Transverse colon (tissue), 4 donors: Measurements from ENCODE around the gene TAC4.

Experiments
- CTCF ChIP-seq, 5 experiments: fragments of 200-600 bp in 3 of 5; fragments of 450-650 bp in 2 of 5; sonication (generic) in 3 of 5; IDR thresholded peaks; 1 replicate in 2 of 5; 2 replicates in 3 of 5; pipeline ENCODE4 v1.5.1; 2016 to 2017; ENCODE audit warnings: antibody characterized with exemption in 5 of 5, inconsistent platforms in 3 of 5, mild to moderate bottlenecking in 2 of 5, moderate library complexity in 1 of 5
- EP300 ChIP-seq: sonication (generic); formaldehyde crosslinking; IDR thresholded peaks from one replicate; pipeline ENCODE4 v1.6.1; 2017; ENCODE audit warnings: antibody characterized with exemption, low read depth
- POLR2A ChIP-seq: fragments of 450-650 bp; IDR thresholded peaks from one replicate; pipeline ENCODE4 v1.6.1; 2016; ENCODE audit warnings: antibody characterized with exemption, mild to moderate bottlenecking, moderate library complexity
- POLR2AphosphoS5 ChIP-seq, 3 donors: sonication (generic); formaldehyde crosslinking; IDR thresholded peaks; one replicate each; pipeline ENCODE4 v1.6.1; 2016; ENCODE audit warnings: antibody characterized with exemption in 3 of 3

GRCh38 chr17:49845321-49845720, 2.5 kb downstream of the TAC4 start:
- no peak for TF ChIP-seq CTCF (IDR thresholded peaks at IDR 0.05)
- peak in 1 of 3 donors; percentile 56 for TF ChIP-seq POLR2AphosphoS5 (IDR thresholded peaks at IDR 0.05)
- TF ChIP-seq POLR2A = no peak
- TF ChIP-seq EP300 = no peak
